H1 (cell line): ENCODE data around the gene COMMD1. TPM values are rescaled to one million over a fixed set of nuclear protein-coding genes. Genes with fewer than 3 reads are reported as not detected.

ENCODE experiments used
- CTCF ChIA-PET: fragments of 300-600 bp; sonication (Branson Sonifier 250); formaldehyde crosslinking; loops from one replicate; lab custom pipeline; 2021; ENCODE audit not compliant: partially characterized antibody; lab: Charles Lee
- POLR2A ChIA-PET: fragments of 300-600 bp; sonication (Branson Sonifier 250); formaldehyde crosslinking; loops from one replicate; lab custom pipeline; 2021; ENCODE audit warnings: inconsistent platforms; ENCODE audit not compliant: partially characterized antibody; lab: Charles Lee
- DNase-seq, 2 experiments: peaks; one replicate each; pipeline versions ENCODE4 v3.0.0 to v3.0.0-alpha.2; 2010 to 2022; ENCODE audit warnings: low spot score in 2 of 2, low read depth in 1 of 2, mixed read lengths in 1 of 2
- FAIRE-seq: peaks from 2 replicates; lab custom pipeline; 2011; peaks lifted over from hg19 to GRCh38; lab: Jason Lieb, UNC
- H2AFZ ChIP-seq: 2 replicates; pipeline ENCODE4 v1.8.1; 2012; ENCODE audit warnings: low read length, inconsistent platforms
- H2AK5ac ChIP-seq: 2 replicates; pipeline ENCODE4 v1.6.1; 2013; ENCODE audit warnings: low read depth, low read length
- H2BK120ac ChIP-seq: replicated peaks from 2 replicates; pipeline ENCODE3; 2013; ENCODE audit warnings: low read depth, low read length, inconsistent platforms
- H2BK12ac ChIP-seq: 2 replicates; pipeline ENCODE4 v1.6.1; 2013; ENCODE audit warnings: low read depth, low read length
- H2BK15ac ChIP-seq: 2 replicates; pipeline ENCODE4 v1.6.1; 2013; ENCODE audit warnings: low read length
- H2BK20ac ChIP-seq: 2 replicates; pipeline ENCODE4 v1.6.1; 2013; ENCODE audit warnings: low read length
- H2BK5ac ChIP-seq: 2 replicates; pipeline ENCODE4 v1.6.1; 2013; ENCODE audit warnings: low read depth, low read length
- H3K14ac ChIP-seq: 2 replicates; pipeline ENCODE4 v1.6.1; 2013; ENCODE audit warnings: inconsistent platforms; ENCODE audit not compliant: insufficient read length
- H3K18ac ChIP-seq: 2 replicates; pipeline ENCODE4 v1.6.1; 2013; ENCODE audit warnings: low read length; ENCODE audit errors: extremely low read depth
- H3K23ac ChIP-seq: 2 replicates; pipeline ENCODE4 v1.6.1; 2013; ENCODE audit warnings: inconsistent platforms; ENCODE audit not compliant: insufficient read length
- H3K23me2 ChIP-seq: 2 replicates; pipeline ENCODE4 v1.6.1; 2013; ENCODE audit warnings: low read depth, low read length
- H3K27ac ChIP-seq: 2 replicates; pipeline ENCODE4 v1.6.1; 2011; ENCODE audit warnings: low read depth, low read length, inconsistent platforms
- H3K27me3 ChIP-seq, 4 experiments: replicated peaks in 1 of 4; 1 replicate in 1 of 4; 2 replicates in 3 of 4; pipeline versions ENCODE4 v1.6.1 to v1.8.1; 2011 to 2013; ENCODE audit warnings: low read length in 3 of 4, mild to moderate bottlenecking in 3 of 4, inconsistent platforms in 2 of 4, mixed read lengths in 2 of 4, moderate library complexity in 1 of 4; ENCODE audit not compliant: control insufficient read depth in 3 of 4, insufficient read depth in 3 of 4; ENCODE audit errors: extremely low read depth in 1 of 4
- H3K36me3 ChIP-seq, 4 experiments: 2 replicates each; pipeline versions ENCODE4 v1.6.1 to v1.8.1; 2011 to 2013; ENCODE audit warnings: mild to moderate bottlenecking in 4 of 4, low read length in 3 of 4, moderate library complexity in 2 of 4, control low read depth in 1 of 4, inconsistent platforms in 1 of 4; ENCODE audit not compliant: insufficient read depth in 4 of 4, control insufficient read depth in 2 of 4
- H3K4ac ChIP-seq: replicated peaks from 2 replicates; pipeline ENCODE3; 2013; ENCODE audit warnings: low read length, low read depth, mixed read lengths, inconsistent platforms; ENCODE audit not compliant: insufficient read length
- H3K4me1 ChIP-seq, 4 experiments: replicated peaks in 1 of 4; 1 replicate in 1 of 4; 2 replicates in 3 of 4; pipeline versions ENCODE4 v1.6.1 to v1.8.1; 2011 to 2013; ENCODE audit warnings: low read length in 3 of 4, inconsistent platforms in 2 of 4, mixed read lengths in 1 of 4; ENCODE audit not compliant: insufficient read depth in 4 of 4, control insufficient read depth in 3 of 4
- H3K4me2 ChIP-seq, 2 experiments: 2 replicates each; pipeline versions ENCODE4 v1.6.1 to v1.8.1; 2011 to 2013; ENCODE audit warnings: low read depth in 2 of 2, low read length in 2 of 2, control low read depth in 1 of 2, inconsistent platforms in 1 of 2, mild to moderate bottlenecking in 1 of 2; ENCODE audit not compliant: insufficient read depth in 1 of 2
- H3K4me3 ChIP-seq, 4 experiments: fragments of 200-600, 300-600 bp in 1 of 4; sonication (generic), shearing (Covaris generic), sonication (Bioruptor Twin) in 1 of 4; 2 replicates each; pipeline versions ENCODE4 v1.5.1 to v1.8.1; 2011 to 2016; ENCODE audit warnings: low read length in 4 of 4, low read depth in 3 of 4, control low read depth in 2 of 4, inconsistent platforms in 2 of 4, mild to moderate bottlenecking in 2 of 4, mixed read lengths in 1 of 4, moderate library complexity in 1 of 4; ENCODE audit not compliant: insufficient read depth in 2 of 4; ENCODE audit errors: extremely low read depth in 1 of 4
- H3K56ac ChIP-seq: replicated peaks from 2 replicates; pipeline ENCODE3; 2013; ENCODE audit warnings: low read depth, mild to moderate bottlenecking, mixed read lengths, low read length, inconsistent platforms; ENCODE audit not compliant: insufficient read length
- H3K79me1 ChIP-seq: 2 replicates; pipeline ENCODE4 v1.6.1; 2013; ENCODE audit warnings: low read depth, low read length, control low read depth
- H3K79me2 ChIP-seq, 2 experiments: 2 replicates each; pipeline versions ENCODE4 v1.6.1 to v1.8.1; 2012 to 2013; ENCODE audit warnings: low read length in 2 of 2, mild to moderate bottlenecking in 2 of 2, inconsistent platforms in 1 of 2; ENCODE audit not compliant: insufficient read depth in 2 of 2, control insufficient read depth in 1 of 2
- H3K9ac ChIP-seq, 4 experiments: replicated peaks in 1 of 4; 1 replicate in 1 of 4; 2 replicates in 3 of 4; pipeline versions ENCODE4 v1.6.1 to v1.8.1; 2011 to 2013; ENCODE audit warnings: low read depth in 3 of 4, low read length in 3 of 4, control low read depth in 2 of 4, mild to moderate bottlenecking in 2 of 4, moderate library complexity in 2 of 4, inconsistent platforms in 1 of 4; ENCODE audit errors: extremely low read depth in 1 of 4
- H3K9me3 ChIP-seq, 2 experiments: 2 replicates each; pipeline versions ENCODE4 v1.6.1 to v1.8.1; 2012 to 2013; ENCODE audit warnings: mild to moderate bottlenecking in 2 of 2, moderate library complexity in 2 of 2, control low read depth in 1 of 2, inconsistent platforms in 1 of 2, low read depth in 1 of 2, low read length in 1 of 2, mixed read lengths in 1 of 2; ENCODE audit not compliant: insufficient read depth in 2 of 2
- H4K20me1 ChIP-seq, 2 experiments: replicated peaks in 1 of 2; 2 replicates each; pipeline versions ENCODE3 to v1.8.1; 2011 to 2013; ENCODE audit warnings: inconsistent platforms in 2 of 2, low read length in 2 of 2, mild to moderate bottlenecking in 1 of 2; ENCODE audit not compliant: insufficient read depth in 2 of 2, control insufficient read depth in 1 of 2
- H4K5ac ChIP-seq: 2 replicates; pipeline ENCODE4 v1.6.1; 2013; ENCODE audit warnings: low read length, low read depth, mixed read lengths, inconsistent platforms; ENCODE audit not compliant: insufficient read length
- H4K8ac ChIP-seq: 2 replicates; pipeline ENCODE4 v1.8.0; 2013; ENCODE audit warnings: mild to moderate bottlenecking, moderate library complexity, low read length, inconsistent platforms; ENCODE audit not compliant: insufficient read depth; ENCODE audit errors: extremely low read depth
- H4K91ac ChIP-seq: replicated peaks from 2 replicates; pipeline ENCODE3; 2013; ENCODE audit warnings: low read length, mixed read lengths, inconsistent platforms; ENCODE audit not compliant: insufficient read length
- ASH2L ChIP-seq: fragments of 200-600, 300-600 bp; sonication (generic); IDR thresholded peaks from one replicate; pipeline ENCODE4 v1.7.1; 2017; ENCODE audit warnings: low read length
- CHD2 ChIP-seq: IDR thresholded peaks from 2 replicates; pipeline ENCODE4 v1.6.1; 2012; ENCODE audit warnings: low read length, improper control_type of control experiment
- CTBP2 ChIP-seq: IDR thresholded peaks from 2 replicates; pipeline ENCODE4 v1.7.0; 2011; ENCODE audit warnings: borderline replicate concordance, mild to moderate bottlenecking, moderate library complexity, mixed read lengths, low read length; ENCODE audit not compliant: insufficient read depth, insufficient read length
- HDAC6 ChIP-seq: IDR thresholded peaks from one replicate; pipeline ENCODE4 v1.7.1; 2012; ENCODE audit warnings: low read depth, mild to moderate bottlenecking, inconsistent platforms, low read length, moderate library complexity
- KDM4A ChIP-seq: IDR thresholded peaks from one replicate; pipeline ENCODE4 v1.7.1; 2012; ENCODE audit warnings: low read depth, mild to moderate bottlenecking, moderate library complexity, low read length, inconsistent platforms; ENCODE audit not compliant: severe bottlenecking
- KDM5A ChIP-seq: fragments of 200-600 bp; IDR thresholded peaks from 2 replicates; pipeline ENCODE4 v1.7.1; 2012; ENCODE audit warnings: mild to moderate bottlenecking, low read length, inconsistent platforms, mixed read lengths
- MAFK ChIP-seq: IDR thresholded peaks from 2 replicates; pipeline ENCODE4 v1.6.1; 2012; ENCODE audit warnings: low read depth, mild to moderate bottlenecking, improper control_type of control experiment, low read length
- SP1 ChIP-seq: IDR thresholded peaks from 2 replicates; pipeline ENCODE4 v1.6.1; 2011; ENCODE audit warnings: low read depth, low read length
- TAF1 ChIP-seq: IDR thresholded peaks from 2 replicates; pipeline ENCODE4 v1.6.1; 2011; ENCODE audit warnings: mild to moderate bottlenecking, low read depth, low read length
- TCF12 ChIP-seq: IDR thresholded peaks from 2 replicates; pipeline ENCODE4 v1.6.1; 2011; ENCODE audit warnings: low read depth, mild to moderate bottlenecking, low read length
- ZNF274 ChIP-seq: IDR thresholded peaks from 2 replicates; pipeline ENCODE4 v1.7.0; 2012; ENCODE audit warnings: low read length, borderline replicate concordance; ENCODE audit errors: extremely low read depth
- WGBS, 2 experiments: shearing (Covaris generic) in 1 of 2; methylation state at CpG; one replicate each; pipeline versions ENCODE4 v1.1.6 to v1.1.7; 2013 to 2015; ENCODE audit warnings: low lambda C conversion rate in 2 of 2, mixed read lengths in 2 of 2, inconsistent platforms in 1 of 2, low coverage in 1 of 2, missing lambda C conversion rate in 1 of 2; ENCODE audit not compliant: insufficient replicate concordance in 2 of 2, insufficient coverage in 1 of 2, insufficient read length in 1 of 2; ENCODE audit errors: extremely low coverage in 1 of 2, missing lambda C conversion rate in 1 of 2; 5-methylcytosine and 5-hydroxymethylcytosine counted together
- polyA plus RNA-seq, 7 experiments: library from polyadenylated mRNA; depleted of rRNA in 3 of 7; stranded (reverse) in 5 of 7; unstranded in 2 of 7; fragments of >200 nt in 5 of 7; fragments of 200-250 nt in 2 of 7; gene quantifications; 1 replicate in 5 of 7; 2 replicates in 1 of 7; 4 replicates in 1 of 7; pipeline versions ENCODE4 v1.2.1 to v1.2.3, GENCODE V29; 2011 to 2013; ENCODE audit warnings: missing spikeins in 2 of 7, mixed read lengths in 2 of 7
- total RNA-seq: library from RNA; stranded (reverse); fragmentation: NEBNext Ultra II Directional; extraction: Animal tissue kit (Norgen Biotek cat#: 25700); gene quantifications from 2 replicates; pipeline ENCODE4 v1.2.1, GENCODE V29; 2021
- TF ChIP-seq, protein P1 (sequence below), 3 experiments: IDR thresholded peaks; 1 replicate in 2 of 3; 2 replicates in 1 of 3; pipeline versions ENCODE4 v1.5.1 to v1.6.1; 2011; ENCODE audit warnings: low read length in 3 of 3, mild to moderate bottlenecking in 3 of 3, inconsistent platforms in 2 of 3, low read depth in 1 of 3, moderate library complexity in 1 of 3; ENCODE audit not compliant: insufficient read depth in 1 of 3; ENCODE audit errors: control extremely low read depth in 1 of 3

COMMD1 gene
- total and polyA plus RNA-seq, 2 of the 8 experiments (the other 6 are each of a cell fraction or from before 2014, with no cell fraction given), result 23.5 to 28.3 TPM

- Histone ChIP-seq H3K4me2 (no peak overlapping the region), H2BK120ac (no peak overlapping the region), H4K8ac (no peak overlapping the region), H4K5ac (no peak overlapping the region), H2BK12ac (no peak overlapping the region), H2BK15ac (no peak overlapping the region), H2BK20ac (no peak overlapping the region), H3K27ac (no peak overlapping the region), H3K4me3 (no peak overlapping the region), H3K4ac (no peak overlapping the region), H3K79me2 (no peaks in the 10 kb centered on the region), H3K56ac (no peak overlapping the region), H4K20me1 (no peaks in the 10 kb centered on the region), H3K23ac (no peak overlapping the region), H3K18ac (no peak overlapping the region), H2BK5ac (no peak overlapping the region), H3K4me1 (no peaks in the 10 kb centered on the region), H3K27me3 (no peaks in the 10 kb centered on the region), H3K9ac (no peak overlapping the region), H3K9me3 (no peaks in the 10 kb centered on the region), H2AFZ (no peak overlapping the region), H3K36me3 (no peaks in the 10 kb centered on the region), H3K23me2 (no peaks in the 10 kb centered on the region; the same call in 1 of the 2 replicates), H3K14ac (no peak overlapping the region), H2AK5ac (no peak overlapping the region), H3K79me1 (no peaks in the 10 kb centered on the region), H4K91ac (no peak overlapping the region)
- CTCF ChIA-PET, result interaction anchor here (0.6 to 4.6 kb wide), 18 partner anchors 13 to 612 kb away, joined by 3 to 20 read pairs (median 3); no protein-coding TSS in a partner anchor
- 97% methylated on average over 5 of the region's 5 CpGs; no CpG with 5 or more reads in 1 of the 2 experiments for WGBS, 2 experiments
- FAIRE-seq (no peak), DNase-seq (no peak)
- POLR2A ChIA-PET, result interaction anchor here (1.3 kb wide), 1 partner anchor 11 kb away, joined by 3 read pairs; no protein-coding TSS in a partner anchor
- TF ChIP-seq, protein P1, sequence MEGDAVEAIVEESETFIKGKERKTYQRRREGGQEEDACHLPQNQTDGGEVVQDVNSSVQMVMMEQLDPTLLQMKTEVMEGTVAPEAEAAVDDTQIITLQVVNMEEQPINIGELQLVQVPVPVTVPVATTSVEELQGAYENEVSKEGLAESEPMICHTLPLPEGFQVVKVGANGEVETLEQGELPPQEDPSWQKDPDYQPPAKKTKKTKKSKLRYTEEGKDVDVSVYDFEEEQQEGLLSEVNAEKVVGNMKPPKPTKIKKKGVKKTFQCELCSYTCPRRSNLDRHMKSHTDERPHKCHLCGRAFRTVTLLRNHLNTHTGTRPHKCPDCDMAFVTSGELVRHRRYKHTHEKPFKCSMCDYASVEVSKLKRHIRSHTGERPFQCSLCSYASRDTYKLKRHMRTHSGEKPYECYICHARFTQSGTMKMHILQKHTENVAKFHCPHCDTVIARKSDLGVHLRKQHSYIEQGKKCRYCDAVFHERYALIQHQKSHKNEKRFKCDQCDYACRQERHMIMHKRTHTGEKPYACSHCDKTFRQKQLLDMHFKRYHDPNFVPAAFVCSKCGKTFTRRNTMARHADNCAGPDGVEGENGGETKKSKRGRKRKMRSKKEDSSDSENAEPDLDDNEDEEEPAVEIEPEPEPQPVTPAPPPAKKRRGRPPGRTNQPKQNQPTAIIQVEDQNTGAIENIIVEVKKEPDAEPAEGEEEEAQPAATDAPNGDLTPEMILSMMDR (IDR thresholded peaks at IDR 0.05; ENCODE audit: control extremely low read depth in 1 of 3, insufficient read depth in 1 of 3, low read depth in 1 of 3, low read length in 3 of 3), result peak in 1 of 3 experiments; percentile 33; a peak in 2 of 4 replicates
- no peak for TF ChIP-seq TCF12
- TF ChIP-seq MAFK, result no peak
- TF ChIP-seq ASH2L, result no peak
- TF ChIP-seq CHD2, result no peak
- no peak for TF ChIP-seq TAF1
- no peak for TF ChIP-seq KDM4A
- no peak for TF ChIP-seq CTBP2
- TF ChIP-seq KDM5A, result no peak
- no peak for TF ChIP-seq SP1
- TF ChIP-seq ZNF274, result no peak
- no peak for TF ChIP-seq HDAC6
Observed at GRCh38 chr2:62000538-62000937, 95.1 kb downstream of the COMMD1 start.
